ENCODE measurements around the gene AHI1.

AHI1 gene

DNA sequence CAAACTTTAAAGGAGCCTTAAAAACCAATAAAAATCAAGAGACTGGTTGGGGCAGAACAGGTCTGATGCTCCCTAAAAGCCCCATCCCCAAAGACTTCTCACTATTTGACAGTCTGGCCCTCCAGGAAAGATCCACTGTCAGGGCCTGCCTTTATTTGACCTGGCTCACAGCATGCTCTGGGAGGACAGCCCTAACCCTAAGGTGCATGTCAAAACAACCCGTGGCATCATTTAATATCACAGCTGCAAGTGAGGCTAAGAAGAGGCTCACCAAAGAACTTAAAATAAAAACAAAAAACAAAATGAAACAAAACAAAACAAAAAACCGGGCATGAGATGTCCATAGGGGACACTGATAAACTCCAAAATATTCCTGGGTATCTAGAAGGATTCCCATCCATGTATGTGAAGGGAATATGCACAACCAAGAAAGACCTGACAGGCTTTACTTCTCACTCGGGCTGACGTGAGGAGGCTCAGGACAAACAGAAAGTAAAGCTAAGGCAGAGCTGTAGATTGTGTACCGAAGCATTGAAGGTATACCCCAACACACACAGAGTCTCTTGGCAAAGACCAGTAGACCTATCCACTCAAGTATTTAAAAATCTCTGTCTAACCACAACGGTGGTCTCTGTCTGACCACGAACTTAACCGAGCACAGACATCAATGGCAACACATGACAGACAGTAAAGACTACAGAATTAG, 57.3 kb downstream of the AHI1 start:
- TF ChIP-seq MYC (IDR thresholded peaks at IDR 0.05; ENCODE audit: low read depth, low read length) (no peak), CTCF (IDR thresholded peaks at IDR 0.05; ENCODE audit: low read depth, low read length) (no peak), POLR2A (IDR thresholded peaks at IDR 0.05; ENCODE audit: extremely low read depth, insufficient read length) (no peak)
- TF ChIP-seq, protein P1, sequence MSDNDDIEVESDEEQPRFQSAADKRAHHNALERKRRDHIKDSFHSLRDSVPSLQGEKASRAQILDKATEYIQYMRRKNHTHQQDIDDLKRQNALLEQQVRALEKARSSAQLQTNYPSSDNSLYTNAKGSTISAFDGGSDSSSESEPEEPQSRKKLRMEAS (IDR thresholded peaks at IDR 0.05; ENCODE audit: low read depth, low read length) = no peak
- H3K4me3 ChIP-seq (ENCODE audit: low read depth, low read length) = no peak overlapping the region
- no peak for DNase-seq (ENCODE audit: low read depth)

DNA sequence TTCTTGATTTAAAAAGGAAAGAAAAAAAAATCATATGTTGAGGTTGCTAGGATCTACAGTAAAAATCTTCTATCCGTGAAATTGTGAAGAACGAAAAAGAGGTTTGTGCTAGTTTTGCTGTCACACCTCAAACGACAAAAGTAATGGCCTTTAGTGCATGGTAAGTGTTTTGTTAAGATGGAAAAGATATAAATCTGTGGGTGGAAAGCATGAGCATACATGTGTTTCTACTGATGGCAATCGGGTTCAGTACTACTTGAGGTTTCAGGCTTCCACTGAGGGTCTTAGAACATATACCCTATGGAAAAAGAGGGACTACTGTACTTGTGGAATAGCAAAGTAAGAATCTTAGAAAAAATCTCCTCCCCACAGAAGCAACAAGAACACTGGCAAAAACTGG, 58.0 kb downstream of the AHI1 start:
- no peak for DNase-seq (ENCODE audit: low read depth)
- TF ChIP-seq MYC (IDR thresholded peaks at IDR 0.05; ENCODE audit: low read depth, low read length) (no peak), POLR2A (IDR thresholded peaks at IDR 0.05; ENCODE audit: extremely low read depth, insufficient read length) (no peak)
- TF ChIP-seq, protein P1 (IDR thresholded peaks at IDR 0.05; ENCODE audit: low read depth, low read length) = no peak
- no peak overlapping the region for H3K4me3 ChIP-seq (ENCODE audit: low read depth, low read length)

DNA sequence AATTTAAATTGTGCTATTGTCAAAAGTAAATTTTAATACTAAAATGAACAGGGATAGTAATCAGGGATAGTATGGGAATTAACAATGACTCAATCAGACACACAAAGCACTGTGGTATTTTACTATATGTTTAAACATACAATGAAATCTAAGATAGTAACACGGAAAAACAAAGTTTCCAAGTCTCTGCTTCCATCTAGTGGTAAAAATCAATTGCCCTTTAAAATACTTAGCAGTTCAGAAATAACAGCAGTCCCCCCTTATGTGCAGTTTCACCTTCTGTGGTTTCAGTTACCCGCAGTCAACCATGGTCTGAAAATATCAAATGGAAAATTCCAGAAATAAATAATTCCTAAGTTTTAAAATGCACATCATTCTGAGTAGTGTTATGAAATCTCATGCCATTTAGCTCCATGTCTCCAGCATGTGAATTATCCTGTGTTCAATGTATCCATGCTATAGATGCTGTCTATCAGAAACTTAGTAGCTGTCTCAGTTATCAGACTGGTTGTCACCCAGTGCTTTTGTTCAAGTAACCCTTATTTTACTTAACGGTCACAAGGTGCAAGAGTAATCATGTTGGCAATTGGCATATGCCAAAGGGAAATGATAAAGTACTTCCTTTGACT, 58.5 kb downstream of the AHI1 start:
- H3K4me3 ChIP-seq (ENCODE audit: low read depth, low read length) = no peak overlapping the region
- DNase-seq (ENCODE audit: low read depth) = peak; percentile 75
- TF ChIP-seq CTCF (IDR thresholded peaks at IDR 0.05; ENCODE audit: low read depth, low read length) (peak; percentile 41), MYC (IDR thresholded peaks at IDR 0.05; ENCODE audit: low read depth, low read length) (no peak)

- H3K4me3 ChIP-seq (ENCODE audit: low read depth, low read length) = no peak overlapping the region
- DNase-seq (ENCODE audit: low read depth) = no peak
- TF ChIP-seq, protein P1 (IDR thresholded peaks at IDR 0.05; ENCODE audit: low read depth, low read length) = no peak
- TF ChIP-seq POLR2A (IDR thresholded peaks at IDR 0.05; ENCODE audit: extremely low read depth, insufficient read length) = no peak
- TF ChIP-seq MYC (IDR thresholded peaks at IDR 0.05; ENCODE audit: low read depth, low read length) = no peak
- TF ChIP-seq CTCF (IDR thresholded peaks at IDR 0.05; ENCODE audit: low read depth, low read length) = no peak
Measured at GRCh38 chr6:135434991-135435390, 62.5 kb downstream of the AHI1 start.

GRCh38 chr6:135434095-135434494, 63.4 kb downstream of the AHI1 start:
- TF ChIP-seq POLR2A (IDR thresholded peaks at IDR 0.05; ENCODE audit: extremely low read depth, insufficient read length) (no peak), CTCF (IDR thresholded peaks at IDR 0.05; ENCODE audit: low read depth, low read length) (no peak), MYC (IDR thresholded peaks at IDR 0.05; ENCODE audit: low read depth, low read length) (no peak)
- TF ChIP-seq, protein P1 (IDR thresholded peaks at IDR 0.05; ENCODE audit: low read depth, low read length) = no peak
- no peak overlapping the region for H3K4me3 ChIP-seq (ENCODE audit: low read depth, low read length)
- DNase-seq (ENCODE audit: low read depth) = peak; percentile 32

- H3K4me3 ChIP-seq (ENCODE audit: low read depth, low read length) = no peak overlapping the region
- DNase-seq (ENCODE audit: low read depth) = no peak
- TF ChIP-seq CTCF (IDR thresholded peaks at IDR 0.05; ENCODE audit: low read depth, low read length) = no peak
- no peak for TF ChIP-seq POLR2A (IDR thresholded peaks at IDR 0.05; ENCODE audit: extremely low read depth, insufficient read length)
- TF ChIP-seq, protein P1 (IDR thresholded peaks at IDR 0.05; ENCODE audit: low read depth, low read length) = no peak
- TF ChIP-seq MYC (IDR thresholded peaks at IDR 0.05; ENCODE audit: low read depth, low read length) = no peak
Measured at GRCh38 chr6:135428078-135428477, 69.5 kb downstream of the AHI1 start.
